ENCODE data around the gene MPPED2.
A peak's percentile ranks its signal among the peaks of the same experiment; 100 is the strongest.

The MPPED2 gene

DNA sequence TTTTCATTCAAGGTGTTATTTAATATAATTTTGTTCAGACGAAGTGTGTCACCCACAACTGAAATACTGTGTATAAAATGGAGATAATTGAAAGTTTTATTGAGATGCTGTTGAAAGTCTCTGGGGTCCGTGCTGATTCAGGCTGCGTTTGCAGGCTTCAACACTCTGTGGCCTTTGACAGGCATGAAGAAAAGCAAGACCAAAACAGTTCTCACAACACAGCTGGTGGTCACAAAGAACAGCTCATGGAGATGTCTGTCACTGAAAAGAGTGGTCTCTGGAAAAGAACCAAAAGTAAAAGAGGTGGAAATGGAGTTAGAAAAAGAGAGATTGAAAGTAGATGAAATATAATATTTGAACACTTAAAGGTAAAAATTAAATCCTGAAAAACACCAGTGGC is 9.8 kb upstream of the MPPED2 start:
- TF ChIP-seq NFIC (IDR thresholded peaks at IDR 0.05), result no peak

DNA sequence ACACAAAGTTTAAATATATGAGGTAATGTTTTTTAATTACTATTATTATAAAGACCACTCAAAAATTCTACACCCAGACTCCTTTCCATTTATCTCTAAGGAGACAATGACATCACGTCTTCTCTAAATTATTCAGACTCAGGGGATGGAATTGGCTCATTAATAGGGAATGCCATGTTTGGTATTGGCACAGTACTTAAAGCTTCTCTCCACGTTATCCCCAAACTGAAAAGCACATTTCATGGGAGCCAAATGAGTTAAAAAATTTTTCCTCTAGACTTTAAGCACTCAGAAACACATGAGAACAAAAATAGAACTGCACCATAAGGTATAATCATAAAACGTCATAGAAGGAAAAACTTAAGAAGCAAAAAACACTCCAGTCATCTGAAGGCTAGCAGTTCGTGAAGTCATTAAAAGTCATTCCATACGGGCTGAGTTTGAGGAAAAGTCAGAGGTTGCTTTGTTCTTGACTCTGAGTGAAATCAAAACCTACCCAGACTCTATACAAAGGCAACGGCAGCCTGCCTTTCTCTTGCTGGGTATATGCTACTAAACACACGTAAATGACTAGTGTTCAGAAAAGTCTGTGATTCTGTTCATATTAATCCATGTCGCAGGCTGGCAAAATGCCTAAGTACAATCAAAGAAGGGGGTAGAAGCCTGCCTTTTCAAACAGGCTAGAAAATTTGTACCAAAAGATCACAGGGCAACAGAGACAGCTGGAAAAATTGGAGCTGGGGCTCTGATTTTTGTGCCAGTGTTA is 8.7 kb upstream of the MPPED2 start:
- TF ChIP-seq NFIC (IDR thresholded peaks at IDR 0.05) (no peak), TEAD4 (IDR thresholded peaks at IDR 0.05) (no peak), CREB1 (IDR thresholded peaks at IDR 0.05; ENCODE audit: low read depth) (no peak), FOXM1 (IDR thresholded peaks at IDR 0.05; ENCODE audit: borderline replicate concordance, low read depth) (no peak), EGR1 (IDR thresholded peaks at IDR 0.05) (no peak), RAD21 (IDR thresholded peaks at IDR 0.05; ENCODE audit: low read depth) (no peak), CEBPB (IDR thresholded peaks at IDR 0.05) (no peak), REST (IDR thresholded peaks at IDR 0.05; ENCODE audit: low read depth) (no peak), TAF1 (IDR thresholded peaks at IDR 0.05; ENCODE audit: low read depth) (no peak), TCF12 (IDR thresholded peaks at IDR 0.05; ENCODE audit: low read depth) (no peak), EP300 (IDR thresholded peaks at IDR 0.05; ENCODE audit: borderline replicate concordance) (no peak), YY1 (IDR thresholded peaks at IDR 0.05; ENCODE audit: low read depth) (no peak), ZBTB7A (IDR thresholded peaks at IDR 0.05; ENCODE audit: low read depth) (no peak)
- TF ChIP-seq, protein P1, sequence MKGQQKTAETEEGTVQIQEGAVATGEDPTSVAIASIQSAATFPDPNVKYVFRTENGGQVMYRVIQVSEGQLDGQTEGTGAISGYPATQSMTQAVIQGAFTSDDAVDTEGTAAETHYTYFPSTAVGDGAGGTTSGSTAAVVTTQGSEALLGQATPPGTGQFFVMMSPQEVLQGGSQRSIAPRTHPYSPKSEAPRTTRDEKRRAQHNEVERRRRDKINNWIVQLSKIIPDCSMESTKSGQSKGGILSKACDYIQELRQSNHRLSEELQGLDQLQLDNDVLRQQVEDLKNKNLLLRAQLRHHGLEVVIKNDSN (IDR thresholded peaks at IDR 0.05), result no peak
- TF ChIP-seq, protein P2, sequence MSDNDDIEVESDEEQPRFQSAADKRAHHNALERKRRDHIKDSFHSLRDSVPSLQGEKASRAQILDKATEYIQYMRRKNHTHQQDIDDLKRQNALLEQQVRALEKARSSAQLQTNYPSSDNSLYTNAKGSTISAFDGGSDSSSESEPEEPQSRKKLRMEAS (IDR thresholded peaks at IDR 0.05), result no peak

- peak; percentile 32; the same call in 1 of the 2 replicates for TF ChIP-seq REST (IDR thresholded peaks at IDR 0.05; ENCODE audit: low read depth)
- TF ChIP-seq TAF1 (IDR thresholded peaks at IDR 0.05; ENCODE audit: low read depth), result no peak
- TF ChIP-seq FOXM1 (IDR thresholded peaks at IDR 0.05; ENCODE audit: borderline replicate concordance, low read depth), result no peak
Observed at GRCh38 chr11:30587269-30587812, 1.2 kb upstream of the MPPED2 start.

DNA sequence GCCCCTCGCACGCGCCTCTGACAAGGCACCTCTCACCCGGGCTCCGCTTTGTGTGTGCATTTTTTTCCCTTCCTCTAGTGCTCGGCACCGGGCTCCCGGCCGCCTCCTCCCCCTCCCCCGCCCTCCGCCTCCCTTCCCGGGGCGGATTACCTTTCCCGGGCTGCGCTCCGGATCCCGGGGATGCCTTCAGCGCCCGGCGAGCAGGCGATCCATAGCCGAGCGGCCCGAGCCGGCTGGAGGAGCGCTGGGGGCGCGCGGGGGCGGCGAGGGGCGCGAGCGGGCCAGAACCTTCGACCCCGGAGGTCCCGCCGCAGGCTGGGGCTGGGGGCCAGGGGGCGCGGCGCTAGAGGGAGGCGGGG is 282 bp downstream of the MPPED2 start:
- TF ChIP-seq RAD21 (IDR thresholded peaks at IDR 0.05; ENCODE audit: low read depth), result no peak
- TF ChIP-seq ZBTB7A (IDR thresholded peaks at IDR 0.05; ENCODE audit: low read depth), result no peak
- no peak for TF ChIP-seq FOXM1 (IDR thresholded peaks at IDR 0.05; ENCODE audit: borderline replicate concordance, low read depth)
- TF ChIP-seq EGR1 (IDR thresholded peaks at IDR 0.05), result no peak
- TF ChIP-seq CEBPB (IDR thresholded peaks at IDR 0.05), result no peak
- no peak for TF ChIP-seq CREB1 (IDR thresholded peaks at IDR 0.05; ENCODE audit: low read depth)
- no peak for TF ChIP-seq NFIC (IDR thresholded peaks at IDR 0.05)
- TF ChIP-seq REST (IDR thresholded peaks at IDR 0.05; ENCODE audit: low read depth), result no peak
- no peak for TF ChIP-seq TCF12 (IDR thresholded peaks at IDR 0.05; ENCODE audit: low read depth)
- no peak; the same call in 1 of the 2 replicates for TF ChIP-seq TAF1 (IDR thresholded peaks at IDR 0.05; ENCODE audit: low read depth)
- TF ChIP-seq, protein P1 (IDR thresholded peaks at IDR 0.05), result no peak
- no peak for TF ChIP-seq TEAD4 (IDR thresholded peaks at IDR 0.05)
- TF ChIP-seq EP300 (IDR thresholded peaks at IDR 0.05; ENCODE audit: borderline replicate concordance), result no peak
- TF ChIP-seq, protein P2 (IDR thresholded peaks at IDR 0.05), result no peak
- TF ChIP-seq YY1 (IDR thresholded peaks at IDR 0.05; ENCODE audit: low read depth), result no peak

All from Ishikawa (cell line).